Activated CD8-positive, alpha-beta memory T cell treated with anti-CD3 and anti-CD28 coated beads, Interleukin-2, amount 10 ng/mL, durations not matched to agents 7 days and 5 days (primary cell): ENCODE results near the gene ELAVL4. TPM values are rescaled to one million over a fixed set of nuclear protein-coding genes. Genes with fewer than 3 reads are reported as not detected.

Experiments
- ATAC-seq: fragments of 150-1000 bp; cut with Tn5 transposase; one replicate; pipeline ENCODE4 v1.10.0; 2021; ENCODE audit warnings: moderate library complexity
- CTCF ChIA-PET: fragments of 350-600 bp; sonication (Branson Sonifier 250); formaldehyde crosslinking; loops from one replicate; lab custom pipeline; 2021; ENCODE audit warnings: antibody characterized with exemption; lab: Charles Lee
- DNase-seq: peaks from one replicate; pipeline ENCODE4 v3.0.0-alpha.2; 2020
- H3K27ac Mint-ChIP-seq: one replicate; pipeline ENCODE4 v1.8.0; 2021; ENCODE audit warnings: mild to moderate bottlenecking, mixed read lengths
- H3K27me3 Mint-ChIP-seq: one replicate; pipeline ENCODE4 v1.8.0; 2021; ENCODE audit warnings: mixed read lengths
- H3K36me3 Mint-ChIP-seq: one replicate; pipeline ENCODE4 v1.8.0; 2021; ENCODE audit warnings: mild to moderate bottlenecking, mixed read lengths
- H3K4me1 Mint-ChIP-seq: one replicate; pipeline ENCODE4 v1.8.0; 2021; ENCODE audit warnings: mixed read lengths
- H3K4me3 Mint-ChIP-seq: one replicate; pipeline ENCODE4 v1.8.0; 2021; ENCODE audit warnings: mild to moderate bottlenecking, moderate library complexity, mixed read lengths
- H3K9me3 Mint-ChIP-seq: one replicate; pipeline ENCODE4 v1.8.0; 2022; ENCODE audit warnings: low read depth, mixed read lengths
- total RNA-seq, 2 experiments: library from RNA; stranded (reverse); gene quantifications; one replicate each; pipeline ENCODE4 v1.2.3, GENCODE V29; 2021

ELAVL4 gene
- total RNA-seq, 2 experiments from 2014 or later = not detected

- Mint-ChIP-seq H3K27ac (no peak overlapping the region), H3K4me3 (no peak overlapping the region), H3K27me3 (no peaks in the 10 kb centered on the region), H3K36me3 (no peaks in the 10 kb centered on the region), H3K4me1 (no peaks in the 10 kb centered on the region), H3K9me3 (no peaks in the 10 kb centered on the region)
- DNase-seq = no peak
- no peak for ATAC-seq
- CTCF ChIA-PET = no interaction called here
Observed at GRCh38 chr1:50209749-50210148, 101.0 kb downstream of the ELAVL4 start.

- DNase-seq = no peak
- no peaks in the 10 kb centered on the region for H3K27me3 Mint-ChIP-seq
- CTCF ChIA-PET = no interaction called here
- H3K27ac Mint-ChIP-seq = no peak overlapping the region
- H3K9me3 Mint-ChIP-seq = no peaks in the 10 kb centered on the region
- H3K4me1 Mint-ChIP-seq = no peaks in the 10 kb centered on the region
- no peak for ATAC-seq
- no peak overlapping the region for H3K4me3 Mint-ChIP-seq
- no peaks in the 10 kb centered on the region for H3K36me3 Mint-ChIP-seq
Observed at GRCh38 chr1:50213505-50213904, 104.8 kb downstream of the ELAVL4 start.

GRCh38 chr1:50214717-50215116, 106.0 kb downstream of the ELAVL4 start:
- H3K4me3 Mint-ChIP-seq = no peak overlapping the region
- no peaks in the 10 kb centered on the region for H3K36me3 Mint-ChIP-seq
- ATAC-seq (no peak), DNase-seq (no peak)
- CTCF ChIA-PET = no interaction called here
- no peak overlapping the region for H3K27ac Mint-ChIP-seq
- H3K27me3 Mint-ChIP-seq = no peaks in the 10 kb centered on the region
- no peaks in the 10 kb centered on the region for H3K9me3 Mint-ChIP-seq
- H3K4me1 Mint-ChIP-seq = no peaks in the 10 kb centered on the region

DNA sequence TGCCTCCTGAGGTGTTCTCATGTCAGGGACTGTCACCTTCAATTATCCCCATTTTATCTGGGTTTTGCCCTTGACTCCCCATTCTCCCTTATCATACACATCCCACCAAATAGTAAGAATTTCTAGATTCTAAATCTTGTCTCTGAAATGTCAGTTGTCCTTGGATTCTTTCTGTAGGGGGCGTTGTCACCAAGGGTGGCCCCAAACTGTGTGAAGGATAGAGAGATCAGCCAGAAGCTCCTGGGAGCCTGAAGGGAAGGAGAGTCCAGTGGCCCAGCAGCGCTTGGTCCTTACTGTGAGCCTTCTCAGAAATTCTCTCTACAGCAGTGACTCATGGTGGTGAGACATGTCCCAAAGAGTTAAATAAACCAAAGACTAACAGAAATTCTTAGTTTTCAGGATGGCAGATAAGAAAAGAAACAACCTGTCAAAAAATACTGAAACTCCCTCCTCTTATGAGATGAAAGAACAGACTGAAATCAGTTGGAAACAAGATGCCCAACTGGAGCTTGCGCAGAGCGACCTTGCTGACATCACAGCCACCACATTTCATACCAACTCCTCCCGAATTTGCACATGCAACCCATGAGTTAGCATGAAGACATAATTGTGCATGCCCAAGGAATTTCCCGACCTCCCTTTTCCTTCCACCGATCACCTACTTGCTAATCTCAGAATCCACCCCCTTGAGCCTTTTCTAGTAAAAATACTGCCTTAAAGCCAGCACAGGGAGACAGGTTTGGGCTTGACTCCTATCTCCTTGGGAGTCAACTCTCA, 109.8 kb downstream of the ELAVL4 start:
- Mint-ChIP-seq H3K27ac (no peak overlapping the region), H3K9me3 (no peaks in the 10 kb centered on the region), H3K4me3 (no peak overlapping the region), H3K36me3 (no peaks in the 10 kb centered on the region), H3K4me1 (no peaks in the 10 kb centered on the region), H3K27me3 (no peaks in the 10 kb centered on the region)
- DNase-seq (no peak), ATAC-seq (no peak)
- CTCF ChIA-PET = no interaction called here

DNA sequence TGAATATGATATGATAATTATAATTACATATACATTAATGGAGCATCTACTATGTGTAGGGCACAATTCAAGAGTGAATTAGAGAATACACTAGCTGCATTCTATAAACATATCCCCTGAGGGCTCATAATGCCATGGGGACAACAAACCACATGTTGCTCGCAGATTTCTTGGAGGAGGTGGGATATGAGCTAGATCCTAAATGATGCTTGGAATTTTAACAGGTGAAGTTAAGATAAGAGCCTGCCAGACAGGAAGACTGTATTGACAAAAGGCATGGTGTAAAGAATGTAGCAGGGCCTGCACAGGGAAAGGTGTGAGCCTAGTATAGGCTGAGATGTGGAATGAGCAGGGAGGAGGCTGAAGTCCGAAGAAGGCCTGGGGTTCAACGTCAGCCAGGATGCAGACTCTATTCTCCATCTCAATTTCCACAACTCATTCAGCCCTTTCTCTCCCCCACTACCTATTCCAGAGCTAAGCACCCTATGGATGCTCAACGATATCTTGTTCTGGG, 120.2 kb downstream of the ELAVL4 start:
- Mint-ChIP-seq H3K36me3 (no peaks in the 10 kb centered on the region), H3K27ac (no peak overlapping the region), H3K4me3 (no peak overlapping the region), H3K4me1 (no peaks in the 10 kb centered on the region), H3K9me3 (peaks cover 8% of the 10 kb centered on the region), H3K27me3 (no peaks in the 10 kb centered on the region)
- ATAC-seq = no peak
- CTCF ChIA-PET = no interaction called here
- DNase-seq = no peak

GRCh38 chr1:50231209-50231608, 122.5 kb downstream of the ELAVL4 start:
- Mint-ChIP-seq H3K9me3 (peaks cover 6% of the 10 kb centered on the region), H3K36me3 (no peaks in the 10 kb centered on the region), H3K4me1 (no peaks in the 10 kb centered on the region), H3K27me3 (no peaks in the 10 kb centered on the region), H3K4me3 (no peak overlapping the region), H3K27ac (no peak overlapping the region)
- CTCF ChIA-PET = no interaction called here
- ATAC-seq (no peak), DNase-seq (no peak)

DNA sequence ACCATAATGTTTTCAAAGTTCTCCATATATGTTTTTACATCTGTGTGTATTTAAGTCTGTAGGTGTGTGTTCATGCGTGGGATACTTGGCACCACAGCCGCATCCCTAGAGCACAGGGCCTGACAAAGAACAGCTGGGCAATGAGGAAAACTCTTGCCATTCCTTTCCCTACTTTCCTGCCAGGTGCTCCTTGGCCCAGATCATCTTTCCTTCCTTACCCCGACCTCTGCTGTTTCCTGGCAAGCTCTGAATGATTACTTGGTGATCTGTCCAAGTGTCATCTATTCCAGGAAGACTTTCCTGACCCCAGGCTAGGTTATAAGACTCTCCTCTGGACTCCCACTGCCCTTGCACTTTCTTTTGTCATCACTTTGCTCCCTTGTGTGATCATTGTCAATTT, 123.6 kb downstream of the ELAVL4 start:
- CTCF ChIA-PET = no interaction called here
- Mint-ChIP-seq H3K27ac (no peak overlapping the region), H3K4me3 (no peak overlapping the region), H3K4me1 (no peaks in the 10 kb centered on the region), H3K36me3 (no peaks in the 10 kb centered on the region), H3K9me3 (peaks cover 2% of the 10 kb centered on the region), H3K27me3 (no peaks in the 10 kb centered on the region)
- ATAC-seq (no peak), DNase-seq (no peak)

- Mint-ChIP-seq H3K4me3 (no peak overlapping the region), H3K36me3 (no peaks in the 10 kb centered on the region), H3K27ac (no peak overlapping the region), H3K27me3 (no peaks in the 10 kb centered on the region), H3K9me3 (peaks cover 2% of the 10 kb centered on the region), H3K4me1 (no peaks in the 10 kb centered on the region)
- DNase-seq = no peak
- no peak for ATAC-seq
- CTCF ChIA-PET = no interaction called here
Observed at GRCh38 chr1:50236656-50237055, 127.9 kb downstream of the ELAVL4 start.

DNA sequence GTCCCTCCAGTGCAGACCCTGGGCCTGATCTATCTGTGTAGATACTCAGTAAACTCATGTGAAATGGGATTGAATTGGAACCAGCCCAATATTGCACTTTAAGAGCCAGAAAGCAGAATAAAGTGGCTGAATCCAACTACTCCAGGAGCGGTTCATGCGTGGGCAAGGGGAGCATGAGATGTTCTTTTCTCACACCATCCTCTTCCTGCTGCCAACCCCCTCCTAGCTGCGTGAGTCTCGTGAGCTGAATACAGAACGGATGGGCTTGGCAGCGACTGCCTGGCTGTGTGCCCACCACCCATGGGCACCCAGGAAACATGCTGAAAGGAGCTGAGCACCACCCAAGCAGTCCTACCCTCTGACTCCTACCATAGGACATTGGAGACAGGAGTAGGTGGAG, 128.3 kb downstream of the ELAVL4 start:
- DNase-seq (no peak), ATAC-seq (no peak)
- Mint-ChIP-seq H3K36me3 (no peaks in the 10 kb centered on the region), H3K27me3 (no peaks in the 10 kb centered on the region), H3K27ac (no peak overlapping the region), H3K4me3 (no peak overlapping the region), H3K9me3 (peaks cover 2% of the 10 kb centered on the region), H3K4me1 (no peaks in the 10 kb centered on the region)
- CTCF ChIA-PET = no interaction called here

- DNase-seq = no peak
- H3K9me3 Mint-ChIP-seq = no peaks in the 10 kb centered on the region
- CTCF ChIA-PET = no interaction called here
Observed at GRCh38 chr1:50243939-50244338, 135.2 kb downstream of the ELAVL4 start.

GRCh38 chr1:50246869-50247268, 138.1 kb downstream of the ELAVL4 start:
- Mint-ChIP-seq H3K27me3 (no peaks in the 10 kb centered on the region), H3K36me3 (no peaks in the 10 kb centered on the region), H3K9me3 (no peaks in the 10 kb centered on the region), H3K27ac (no peak overlapping the region), H3K4me3 (no peak overlapping the region), H3K4me1 (no peaks in the 10 kb centered on the region)
- ATAC-seq (no peak), DNase-seq (no peak)
- CTCF ChIA-PET = no interaction called here

More at GRCh38 chr1:50243939-50244338, 135.2 kb downstream of the ELAVL4 start:
- Mint-ChIP-seq H3K36me3 (no peaks in the 10 kb centered on the region), H3K27ac (no peak overlapping the region), H3K4me3 (no peak overlapping the region), H3K4me1 (no peaks in the 10 kb centered on the region), H3K27me3 (no peaks in the 10 kb centered on the region)
- ATAC-seq = no peak

GRCh38 chr1:50251702-50252101, 143.0 kb downstream of the ELAVL4 start:
- Mint-ChIP-seq H3K36me3 (no peaks in the 10 kb centered on the region), H3K4me3 (no peak overlapping the region), H3K27ac (no peak overlapping the region), H3K4me1 (no peaks in the 10 kb centered on the region), H3K9me3 (no peaks in the 10 kb centered on the region), H3K27me3 (no peaks in the 10 kb centered on the region)
- DNase-seq (no peak), ATAC-seq (no peak)
- CTCF ChIA-PET = interaction anchor here (1.3 kb wide), 1 partner anchor 9 kb away, joined by 3 read pairs; no protein-coding TSS in a partner anchor

- Mint-ChIP-seq H3K4me3 (no peak overlapping the region), H3K27ac (no peak overlapping the region), H3K36me3 (no peaks in the 10 kb centered on the region), H3K4me1 (no peaks in the 10 kb centered on the region), H3K27me3 (no peaks in the 10 kb centered on the region), H3K9me3 (no peaks in the 10 kb centered on the region)
- no peak for DNase-seq
- CTCF ChIA-PET = interaction anchor here (1.3 kb wide), 1 partner anchor 9 kb away, joined by 3 read pairs; no protein-coding TSS in a partner anchor
- no peak for ATAC-seq
Observed at GRCh38 chr1:50252196-50252595, 143.5 kb downstream of the ELAVL4 start.
